Neural crest cell (in vitro differentiated cells): ENCODE data around the gene EEF1AKMT3. TPM values are rescaled to one million over a fixed set of nuclear protein-coding genes. Genes with fewer than 3 reads are reported as not detected.

ENCODE experiments used
- DNase-seq: peaks from one replicate; pipeline ENCODE4 v3.0.0; 2021; ENCODE audit warnings: low read depth, mixed read lengths, low spot score
- H3K27ac Mint-ChIP-seq: one replicate; pipeline ENCODE4 v1.8.0; 2021; ENCODE audit warnings: mild to moderate bottlenecking, mixed read lengths; ENCODE audit not compliant: unreplicated experiment
- H3K27me3 Mint-ChIP-seq: 2 replicates; pipeline ENCODE4 v1.8.0; 2021; ENCODE audit warnings: low read depth, mild to moderate bottlenecking, mixed read lengths
- H3K36me3 Mint-ChIP-seq: 2 replicates; pipeline ENCODE4 v1.8.0; 2021; ENCODE audit warnings: low read depth, mild to moderate bottlenecking, mixed read lengths
- H3K4me1 Mint-ChIP-seq: 2 replicates; pipeline ENCODE4 v1.8.0; 2021; ENCODE audit warnings: mixed read lengths
- H3K4me3 Mint-ChIP-seq: one replicate; pipeline ENCODE4 v1.8.0; 2021; ENCODE audit warnings: mild to moderate bottlenecking, mixed read lengths
- H3K9me3 Mint-ChIP-seq: 2 replicates; pipeline ENCODE4 v1.8.0; 2021; ENCODE audit warnings: mixed read lengths
- total RNA-seq: library from RNA; stranded (reverse); gene quantifications from 2 replicates; pipeline ENCODE4 v1.2.1, GENCODE V29; 2021
- TF ChIP-seq, protein P1 (sequence below): fragments of 200-600 bp; sonication (generic); conservative IDR thresholded peaks from 2 replicates; pipeline ENCODE4 v1.5.0; 2021; ENCODE audit warnings: antibody characterized with exemption, mild to moderate bottlenecking

The EEF1AKMT3 gene
- total RNA-seq, 1 donor from 2014 or later, result 5.6 TPM

DNA sequence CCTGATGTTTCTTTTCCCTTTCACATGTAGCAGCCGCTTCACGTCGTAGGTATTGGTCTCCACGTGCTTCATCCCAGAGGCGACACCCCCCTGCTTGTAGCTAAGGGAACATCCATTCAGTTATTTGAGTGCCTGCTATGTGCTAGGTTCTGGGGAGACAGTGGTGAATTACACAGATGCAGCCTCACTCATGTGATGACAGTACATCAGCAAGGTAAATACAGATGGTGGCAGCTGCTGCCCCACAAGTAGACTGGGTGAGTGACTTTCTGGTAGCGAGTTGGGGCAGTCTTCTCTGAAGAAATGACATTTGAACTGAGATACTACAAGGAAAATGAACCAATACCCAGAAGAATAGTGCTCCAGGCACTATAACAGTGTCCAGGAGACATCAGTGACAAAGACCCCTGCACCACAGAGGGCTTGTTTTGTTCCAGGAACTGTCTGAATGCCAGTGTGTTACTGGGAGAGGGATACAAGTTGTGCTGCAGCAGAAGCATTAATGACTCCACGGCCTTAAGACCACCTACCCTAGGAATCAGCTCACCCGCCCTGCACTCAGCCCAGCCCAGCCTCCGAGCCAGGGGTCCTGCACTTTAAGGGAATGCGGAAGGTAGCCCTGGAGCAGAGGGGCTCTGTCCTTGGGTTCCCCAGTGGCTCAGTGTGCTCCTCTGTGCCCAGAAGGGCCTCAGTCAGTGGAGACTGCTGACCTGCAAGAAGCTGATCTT lies 38.8 kb downstream of the EEF1AKMT3 start:
- Mint-ChIP-seq H3K27me3 (no peaks in the 10 kb centered on the region), H3K4me1 (no peaks in the 10 kb centered on the region), H3K36me3 (no peaks in the 10 kb centered on the region), H3K27ac (no peak overlapping the region), H3K4me3 (no peak overlapping the region), H3K9me3 (no peaks in the 10 kb centered on the region)
- TF ChIP-seq, protein P1, sequence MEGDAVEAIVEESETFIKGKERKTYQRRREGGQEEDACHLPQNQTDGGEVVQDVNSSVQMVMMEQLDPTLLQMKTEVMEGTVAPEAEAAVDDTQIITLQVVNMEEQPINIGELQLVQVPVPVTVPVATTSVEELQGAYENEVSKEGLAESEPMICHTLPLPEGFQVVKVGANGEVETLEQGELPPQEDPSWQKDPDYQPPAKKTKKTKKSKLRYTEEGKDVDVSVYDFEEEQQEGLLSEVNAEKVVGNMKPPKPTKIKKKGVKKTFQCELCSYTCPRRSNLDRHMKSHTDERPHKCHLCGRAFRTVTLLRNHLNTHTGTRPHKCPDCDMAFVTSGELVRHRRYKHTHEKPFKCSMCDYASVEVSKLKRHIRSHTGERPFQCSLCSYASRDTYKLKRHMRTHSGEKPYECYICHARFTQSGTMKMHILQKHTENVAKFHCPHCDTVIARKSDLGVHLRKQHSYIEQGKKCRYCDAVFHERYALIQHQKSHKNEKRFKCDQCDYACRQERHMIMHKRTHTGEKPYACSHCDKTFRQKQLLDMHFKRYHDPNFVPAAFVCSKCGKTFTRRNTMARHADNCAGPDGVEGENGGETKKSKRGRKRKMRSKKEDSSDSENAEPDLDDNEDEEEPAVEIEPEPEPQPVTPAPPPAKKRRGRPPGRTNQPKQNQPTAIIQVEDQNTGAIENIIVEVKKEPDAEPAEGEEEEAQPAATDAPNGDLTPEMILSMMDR, result no peak
- DNase-seq, result no peak

DNA sequence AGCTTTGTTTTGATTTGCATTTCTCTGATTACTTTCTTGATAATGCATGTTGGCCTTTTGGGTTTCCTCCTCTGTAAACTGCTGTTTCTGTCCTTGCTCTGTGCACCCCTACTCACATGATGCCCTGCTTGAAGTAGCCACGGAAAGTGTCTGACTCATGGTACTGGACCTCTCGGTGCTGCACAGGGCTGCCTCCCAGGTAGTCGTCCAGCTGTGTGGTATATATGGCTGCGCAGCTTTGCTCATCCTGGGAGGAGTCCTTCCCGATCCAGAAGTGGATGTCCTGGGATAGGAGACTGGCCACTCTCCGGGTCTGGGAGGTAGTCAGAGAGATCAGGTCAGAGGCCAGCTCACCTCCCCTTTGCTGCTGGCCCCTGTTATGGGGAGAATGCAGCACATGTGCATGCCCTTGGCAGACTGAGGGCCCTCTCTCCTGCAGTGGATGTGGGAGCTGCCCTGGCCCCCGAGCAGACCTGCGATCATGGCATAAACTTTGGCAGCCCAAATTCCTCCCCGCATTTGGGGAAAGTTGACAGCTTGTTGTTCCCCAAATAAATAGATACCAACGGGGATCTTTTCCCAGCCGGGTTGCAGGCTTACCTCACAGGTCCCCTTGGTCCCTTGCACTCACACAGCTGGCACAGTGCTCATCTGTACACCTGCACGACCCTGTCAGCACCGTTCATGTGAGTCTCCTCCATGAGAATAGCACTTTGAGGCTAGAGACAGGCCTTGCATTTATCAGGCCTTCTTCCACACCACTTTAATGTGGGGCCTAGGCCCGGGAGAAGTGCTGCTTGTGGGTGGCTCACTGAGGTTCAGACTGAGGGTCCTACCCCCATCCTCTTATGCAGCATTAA lies 40.9 kb downstream of the EEF1AKMT3 start:
- Mint-ChIP-seq H3K27me3 (no peaks in the 10 kb centered on the region), H3K4me3 (no peak overlapping the region), H3K27ac (peak overlapping the region; percentile 83), H3K36me3 (no peaks in the 10 kb centered on the region), H3K4me1 (no peaks in the 10 kb centered on the region), H3K9me3 (no peaks in the 10 kb centered on the region)
- DNase-seq, result no peak
- TF ChIP-seq, protein P1, result no peak

DNA sequence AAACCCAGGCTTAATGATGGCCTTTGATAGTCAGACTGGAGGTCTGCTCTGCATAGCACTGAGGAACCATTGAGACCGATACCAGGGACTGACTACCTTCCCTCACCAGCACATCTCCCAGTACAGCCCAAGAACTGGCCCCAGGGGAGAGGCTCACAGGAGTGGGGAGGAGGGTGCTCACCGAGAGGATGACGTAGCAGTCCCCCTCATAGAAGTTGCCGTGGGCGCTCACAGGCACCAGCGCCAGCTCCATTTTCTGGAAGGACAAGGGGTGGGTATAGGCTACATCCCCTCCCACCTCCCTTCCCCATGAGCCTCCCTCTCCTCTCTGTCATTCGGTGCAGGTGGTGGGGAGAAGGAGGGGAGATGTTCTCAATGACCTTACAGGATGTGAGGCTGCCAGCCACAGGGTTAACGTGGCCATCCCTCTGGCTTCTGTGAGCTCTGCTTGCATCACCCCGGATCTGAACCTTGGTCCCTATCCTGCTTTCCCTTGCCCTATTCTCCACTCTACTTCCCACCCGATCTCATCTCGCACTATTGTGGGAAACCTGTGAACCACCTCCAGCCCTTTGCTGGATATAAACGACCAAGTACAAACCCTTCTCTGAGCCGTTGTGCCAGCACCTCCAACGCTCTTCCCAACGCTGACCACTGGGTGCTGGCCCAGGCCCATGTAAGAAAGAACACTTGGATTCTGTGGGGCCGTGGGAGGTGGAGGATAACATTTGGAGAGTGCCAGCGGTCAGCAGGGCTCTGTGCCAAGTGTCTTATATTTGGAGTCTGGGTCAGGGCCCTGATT lies 41.8 kb downstream of the EEF1AKMT3 start:
- Mint-ChIP-seq H3K4me1 (no peaks in the 10 kb centered on the region), H3K9me3 (no peaks in the 10 kb centered on the region), H3K36me3 (no peaks in the 10 kb centered on the region), H3K27me3 (no peaks in the 10 kb centered on the region), H3K27ac (no peak overlapping the region), H3K4me3 (no peak overlapping the region)
- TF ChIP-seq, protein P1, result no peak
- no peak for DNase-seq

DNA sequence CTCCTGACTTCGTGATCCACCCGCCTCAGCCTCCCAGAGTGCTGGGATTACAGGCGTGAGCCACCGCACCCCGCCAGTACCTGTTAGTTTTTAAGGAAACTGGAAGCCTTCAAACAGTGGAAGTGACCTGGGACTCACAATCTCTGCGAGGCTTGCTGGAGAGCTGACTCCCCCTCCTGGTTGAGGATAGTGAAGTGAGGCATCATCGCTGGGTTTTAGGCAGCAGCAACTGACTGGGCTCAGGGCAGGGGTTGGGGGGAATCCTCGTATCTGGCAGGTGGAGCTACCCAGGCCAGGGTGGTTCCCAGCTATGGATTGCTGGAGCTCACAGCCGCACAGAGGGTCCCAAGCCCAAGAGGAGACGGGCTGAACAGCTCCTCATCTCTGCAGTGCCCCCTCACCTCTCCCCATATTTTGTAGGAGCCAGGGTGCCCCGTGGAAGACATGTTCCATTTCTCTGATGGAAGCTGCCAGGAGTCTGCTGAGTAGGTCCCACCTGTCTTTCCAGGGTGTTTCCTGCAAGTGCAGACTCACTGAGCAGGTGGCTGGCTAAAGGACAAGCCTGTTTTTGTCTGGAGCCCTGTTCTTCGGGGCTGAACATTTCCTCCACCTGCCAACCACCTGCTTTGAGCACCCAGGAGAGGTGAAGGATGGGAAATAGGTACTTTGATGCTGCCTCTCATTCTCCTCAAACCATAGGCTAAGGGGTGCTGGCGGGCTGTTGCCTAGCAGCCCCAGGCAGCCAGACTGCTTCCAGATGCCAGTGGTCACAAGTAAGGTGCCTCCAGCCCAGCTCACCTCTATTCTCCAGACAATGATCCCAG lies 43.0 kb downstream of the EEF1AKMT3 start:
- H3K27ac Mint-ChIP-seq, result peak overlapping the region; percentile 27
- H3K9me3 Mint-ChIP-seq, result no peaks in the 10 kb centered on the region
- no peaks in the 10 kb centered on the region for H3K36me3 Mint-ChIP-seq
- no peaks in the 10 kb centered on the region for H3K27me3 Mint-ChIP-seq
- TF ChIP-seq, protein P1, result no peak
- no peak for DNase-seq
- no peak overlapping the region for H3K4me3 Mint-ChIP-seq
- no peaks in the 10 kb centered on the region for H3K4me1 Mint-ChIP-seq
